Heart right ventricle (tissue), 16 donors: Measurements from ENCODE around the gene TMEM86B. TPM values are rescaled to one million over a fixed set of nuclear protein-coding genes. Genes with fewer than 3 reads are reported as not detected.

Experiments
- ATAC-seq, 8 donors: fragments of 200-7000 bp; cut with Tn5 transposase; one replicate each; pipeline ENCODE4 v1.9.1; 2020; ENCODE audit warnings: mild to moderate bottlenecking in 8 of 8, moderate library complexity in 8 of 8, moderate number of reproducible peaks in 1 of 8
- DNase-seq, 2 donors: peaks; one replicate each; pipeline ENCODE4 v3.0.0-alpha.2; 2020
- H3K27ac ChIP-seq, 10 donors: fragments of 200-600 bp; sonication (generic) in 2 of 10; one replicate each; pipeline versions ENCODE4 v1.5.0 to v1.8.0; 2020 to 2022; ENCODE audit warnings: mild to moderate bottlenecking in 3 of 10
- H3K27me3 ChIP-seq, 7 donors: fragments of 200-600 bp; one replicate each; pipeline ENCODE4 v1.8.0; 2021 to 2022; ENCODE audit warnings: mild to moderate bottlenecking in 2 of 7
- H3K36me3 ChIP-seq, 9 donors: fragments of 200-600 bp; sonication (generic) in 1 of 9; one replicate each; pipeline versions ENCODE4 v1.5.0 to v1.8.0; 2020 to 2022; ENCODE audit warnings: mild to moderate bottlenecking in 2 of 9
- H3K4me1 ChIP-seq, 9 donors: fragments of 200-600 bp; sonication (generic) in 1 of 9; one replicate each; pipeline versions ENCODE4 v1.5.0 to v1.8.0; 2020 to 2022; ENCODE audit warnings: mild to moderate bottlenecking in 4 of 9
- H3K4me3 ChIP-seq, 10 donors: fragments of 200-600 bp; sonication (generic) in 2 of 10; one replicate each; pipeline versions ENCODE4 v1.5.0 to v1.8.0; 2020 to 2022; ENCODE audit warnings: mild to moderate bottlenecking in 7 of 10, moderate library complexity in 2 of 10
- H3K9me3 ChIP-seq, 11 donors: fragments of 200-600 bp in 10 of 11; sonication (generic) in 2 of 11; one replicate each; pipeline versions ENCODE4 v1.5.0 to v1.8.0; 2013 to 2022; ENCODE audit warnings: mild to moderate bottlenecking in 2 of 11, control low read depth in 1 of 11, moderate library complexity in 1 of 11
- WGBS, 2 donors: extraction: QIAGEN DNeasy Blood & Tissue Kit; methylation state at CpG; one replicate each; pipeline ENCODE4 v1.1.7; 2013; ENCODE audit warnings: inconsistent platforms in 1 of 2; 5-methylcytosine and 5-hydroxymethylcytosine counted together
- intact Hi-C, 10 donors: fragments of 100-400 bp; cut with DNase I; formaldehyde crosslinking; loops; one replicate each; pipeline versions ENCODE4 v1.11.1 to v1.14.2; 2022
- long read RNA-seq, 3 donors: library from polyadenylated mRNA; unstranded; transcript quantifications; one replicate each; pipeline ENCODE4 v2.0.0, GENCODE V29; 2020 to 2021
- polyA plus RNA-seq, 2 donors: library from polyadenylated mRNA; stranded (reverse); fragments of 200-250 nt; gene quantifications; one replicate each; pipeline ENCODE4 v1.2.3, GENCODE V29; 2013
- total RNA-seq, 10 donors: library from RNA; stranded (reverse); fragmentation: NEBNext Ultra II Directional in 3 of 10; extraction: Animal tissue kit (Norgen Biotek cat#: 25700) in 3 of 10; gene quantifications; one replicate each; pipeline versions ENCODE4 v1.2.1 to v1.2.4, GENCODE V29; 2021 to 2023
- TF ChIP-seq, protein P1 (sequence below), 9 donors: fragments of 200-600 bp; sonication (generic) in 2 of 9; IDR thresholded peaks; one replicate each; pipeline versions ENCODE4 v1.5.0 to v1.8.0; 2021 to 2022; ENCODE audit warnings: antibody characterized with exemption in 9 of 9, mild to moderate bottlenecking in 5 of 9, moderate library complexity in 1 of 9
- donor health status: Arrhythmogenic right ventricular cardiomyopathy.
- donor health status: ischemic (EF 13 %, LVEDD 7.1; RV severe dilation, severe dysfunction).
- donor health status: healthy with polysubstance abuse.
- donor health status: DM: no; HTN: yes; CAD: no.
- donor health status: DM: no; HTN: no; CAD: no.
- donor health status: ischemic (EF 25% LVEDD 6.9; RV normal size, moderate dysfunction).
- donor health status: ischemic (EF 25% LVEDD 5.7; RV mildly dilated, moderate dysfunction).
- donor health status: healthy.
- donor health status: DM: yes; HTN: yes; CAD: no.
- donor health status: Ischemic cardiomyopathy.
- donor health status: ischemic (EF 35%, LVEDD 5.7; RV mildly dilated, moderate dysfunction).
- donor health status: nonischemic (EF 11% LVEDD 7.7; RV severe dilation, severe dysfunction).
- donor health status: DM: yes; HTN: yes; CAD: no.
- donor health status: PGD.
- donor health status: ischemic (EF 29% LVEDD 5.4; RV normal size, mild dysfunction).
- donor health status: nonischemic (EF 23%, LVEDD 6.1; RV moderate dilation, normal function).

Gene TMEM86B, protein sequence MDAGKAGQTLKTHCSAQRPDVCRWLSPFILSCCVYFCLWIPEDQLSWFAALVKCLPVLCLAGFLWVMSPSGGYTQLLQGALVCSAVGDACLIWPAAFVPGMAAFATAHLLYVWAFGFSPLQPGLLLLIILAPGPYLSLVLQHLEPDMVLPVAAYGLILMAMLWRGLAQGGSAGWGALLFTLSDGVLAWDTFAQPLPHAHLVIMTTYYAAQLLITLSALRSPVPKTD
- total RNA-seq, result 1 to 10 TPM in 9 of 10 donors, under 1 TPM in 1; 0.77 to 2.5 (median 1.9) TPM
- 1 to 10 TPM; 2.7 to 5.9 TPM for polyA plus RNA-seq
- long read RNA-seq, donor 1, partial matches to known transcripts, result 0 of 1 reads
- long read RNA-seq, donor 1, other reads (novel, unspliced or antisense), result 0 of 1 reads
- long read RNA-seq, donor 2, result 0 reads
- long read RNA-seq, donor 3, partial matches to known transcripts, result 0 of 1 reads
- long read RNA-seq, donor 3, other reads (novel, unspliced or antisense), result 0 of 1 reads

DNA sequence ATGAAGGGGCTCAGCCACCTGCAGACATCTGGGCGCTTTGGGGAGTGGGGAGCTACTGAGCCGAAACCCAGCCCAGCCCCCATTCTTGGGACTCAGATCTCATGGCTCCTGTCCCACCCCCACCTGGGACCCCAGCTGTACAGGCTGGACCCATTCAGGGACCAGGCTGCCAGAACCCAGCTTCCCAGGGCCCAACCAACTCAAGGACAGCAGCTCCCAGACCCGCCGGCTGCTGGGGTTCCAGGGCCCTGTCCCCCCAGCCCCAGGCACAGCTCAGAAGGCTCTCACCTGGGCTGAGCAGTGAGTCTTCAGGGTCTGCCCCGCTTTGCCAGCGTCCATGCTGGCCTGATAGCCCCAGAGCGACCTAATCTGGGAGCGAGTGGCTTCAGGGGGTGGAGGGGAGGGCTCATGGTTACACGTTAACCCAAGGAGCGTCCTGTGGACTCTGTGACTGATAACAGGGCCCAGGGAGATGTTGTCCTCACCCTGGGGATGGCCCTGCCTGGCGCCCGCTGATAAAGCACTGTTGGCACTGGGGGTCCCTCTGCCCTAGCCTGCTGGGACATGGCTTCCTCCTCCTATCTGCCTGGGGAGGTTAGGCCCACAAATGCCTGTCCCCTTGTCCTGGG, at the start of gene TMEM86B:
Gene TMEM86B (minus strand): TSS at position 361 of the 629 bp plus-strand sequence. CDS start 22 bp downstream, at position 339.
- TF ChIP-seq, protein P1, sequence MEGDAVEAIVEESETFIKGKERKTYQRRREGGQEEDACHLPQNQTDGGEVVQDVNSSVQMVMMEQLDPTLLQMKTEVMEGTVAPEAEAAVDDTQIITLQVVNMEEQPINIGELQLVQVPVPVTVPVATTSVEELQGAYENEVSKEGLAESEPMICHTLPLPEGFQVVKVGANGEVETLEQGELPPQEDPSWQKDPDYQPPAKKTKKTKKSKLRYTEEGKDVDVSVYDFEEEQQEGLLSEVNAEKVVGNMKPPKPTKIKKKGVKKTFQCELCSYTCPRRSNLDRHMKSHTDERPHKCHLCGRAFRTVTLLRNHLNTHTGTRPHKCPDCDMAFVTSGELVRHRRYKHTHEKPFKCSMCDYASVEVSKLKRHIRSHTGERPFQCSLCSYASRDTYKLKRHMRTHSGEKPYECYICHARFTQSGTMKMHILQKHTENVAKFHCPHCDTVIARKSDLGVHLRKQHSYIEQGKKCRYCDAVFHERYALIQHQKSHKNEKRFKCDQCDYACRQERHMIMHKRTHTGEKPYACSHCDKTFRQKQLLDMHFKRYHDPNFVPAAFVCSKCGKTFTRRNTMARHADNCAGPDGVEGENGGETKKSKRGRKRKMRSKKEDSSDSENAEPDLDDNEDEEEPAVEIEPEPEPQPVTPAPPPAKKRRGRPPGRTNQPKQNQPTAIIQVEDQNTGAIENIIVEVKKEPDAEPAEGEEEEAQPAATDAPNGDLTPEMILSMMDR (IDR thresholded peaks at IDR 0.05), result no peak
- intact Hi-C loops, result no loop called here
- Histone ChIP-seq H3K4me3 (no peak within 1 kb of the TSS), H3K27me3 (no peaks in the 10 kb centered on the region), H3K27ac (peak within 1 kb of the TSS in 8 of 10 donors; percentile 13 to 72 (median 54)), H3K9me3 (no peaks in the 10 kb centered on the region), H3K36me3 (peaks cover 0 to 79% (median 41%) of the 10 kb centered on the region in 9 donors), H3K4me1 (peaks cover 0 to 23% (median 13%) of the 10 kb centered on the region in 9 donors)
- no peak for DNase-seq
- WGBS, 2 donors, result 66 to 68% methylated on average over 12 of the region's 12 CpGs
- peak in 4 of 8 donors; percentile 3 to 24 (median 14) for ATAC-seq

DNA sequence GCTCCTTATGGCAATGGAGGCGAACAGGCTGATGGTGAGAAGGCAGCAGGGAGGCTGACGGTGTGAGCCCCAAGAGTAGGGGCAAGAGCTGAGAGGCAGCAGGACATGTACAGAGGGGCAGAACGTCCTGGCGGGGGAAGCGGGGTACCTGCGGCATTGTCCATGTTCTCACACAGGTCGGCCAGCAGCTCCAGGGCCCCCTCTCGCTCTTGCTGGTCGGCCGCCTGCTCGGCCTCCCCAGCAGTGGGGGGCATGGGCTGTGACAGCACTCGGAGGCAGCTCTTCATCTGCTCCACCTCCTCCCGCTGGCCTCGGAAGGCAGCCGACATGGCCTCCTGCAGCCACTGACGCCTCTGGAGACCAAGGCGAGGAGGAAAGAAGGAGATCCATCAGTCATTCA, 48.9 kb upstream of the TMEM86B start:
- Histone ChIP-seq H3K27ac (peak overlapping the region in 1 of 10 donors; percentile 8), H3K4me3 (no peak overlapping the region), H3K36me3 (peaks cover 0 to 58% (median 5%) of the 10 kb centered on the region in 9 donors), H3K27me3 (no peaks in the 10 kb centered on the region), H3K9me3 (no peaks in the 10 kb centered on the region), H3K4me1 (peaks cover 6 to 31% (median 11%) of the 10 kb centered on the region in 9 donors)
- 85 to 89% methylated on average over 17 of the region's 17 CpGs for WGBS, 2 donors
- ATAC-seq (no peak), DNase-seq (no peak)
- TF ChIP-seq, protein P1 (IDR thresholded peaks at IDR 0.05), result no peak
- intact Hi-C loops, result no loop called here

DNA sequence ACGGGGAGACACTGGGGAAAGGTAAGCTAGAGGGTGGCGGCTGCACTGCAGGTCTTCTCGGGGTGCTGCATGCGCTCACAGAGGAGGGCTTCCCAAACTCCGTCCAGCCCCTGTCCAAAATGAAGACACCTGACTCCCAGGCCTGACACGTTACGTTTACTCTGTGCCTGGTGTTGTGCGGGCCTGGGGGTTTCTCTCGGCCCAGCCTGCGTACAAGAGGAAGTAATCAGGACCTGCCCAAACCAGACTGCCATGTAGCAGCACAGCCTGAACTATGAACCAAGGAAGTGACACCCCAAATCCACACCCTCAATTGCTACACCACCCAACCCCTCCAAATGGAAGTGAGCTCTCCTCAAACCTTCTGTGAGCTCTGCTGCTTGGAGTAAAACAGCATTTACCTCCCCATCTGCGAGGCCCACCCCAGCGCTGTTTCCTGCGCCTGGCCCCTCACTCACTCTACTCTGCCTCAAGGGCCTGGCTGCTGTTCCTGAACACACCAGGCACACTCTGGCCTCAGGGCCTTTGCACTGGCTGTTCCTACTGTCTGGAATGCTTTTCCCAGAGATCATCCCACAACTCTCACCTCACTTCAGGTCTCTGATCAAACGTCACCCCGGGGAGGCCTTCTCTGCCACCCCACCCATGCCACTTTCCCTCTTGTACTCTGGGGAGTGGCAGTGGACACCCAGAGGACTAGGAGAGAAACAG, 48.3 kb upstream of the TMEM86B start:
- Histone ChIP-seq H3K27me3 (no peaks in the 10 kb centered on the region), H3K27ac (peak overlapping the region in 1 of 10 donors; percentile 8), H3K36me3 (peaks cover 0 to 64% (median 5%) of the 10 kb centered on the region in 9 donors), H3K4me3 (no peak overlapping the region), H3K9me3 (no peaks in the 10 kb centered on the region), H3K4me1 (peaks cover 6 to 31% (median 11%) of the 10 kb centered on the region in 9 donors)
- DNase-seq (no peak), ATAC-seq (no peak)
- TF ChIP-seq, protein P1 (IDR thresholded peaks at IDR 0.05), result no peak
- intact Hi-C loops, result no loop called here
- 91 to 93% methylated on average over 15 of the region's 15 CpGs for WGBS, 2 donors
